K562 (cell line): ENCODE results near the gene SLC35G6. TPM values are rescaled to one million over a fixed set of nuclear protein-coding genes. Genes with fewer than 3 reads are reported as not detected.

Experiments used
- CCAR2 ChIP-seq: fragments of 200-400 bp; formaldehyde crosslinking; IDR thresholded peaks from 2 replicates; pipeline ENCODE4 v1.6.1; 2017; ENCODE audit warnings: mild to moderate bottlenecking, low read depth, low read length
- EGR1 ChIP-seq: fragments of 450-650 bp; conservative IDR thresholded peaks from 2 replicates; pipeline ENCODE4 v1.6.1; 2017; ENCODE audit warnings: mild to moderate bottlenecking
- POLR2H ChIP-seq: IDR thresholded peaks from 2 replicates; pipeline ENCODE4 v1.6.1; 2016; ENCODE audit warnings: missing genetic modification characterization, low read depth, mild to moderate bottlenecking, control low read depth, missing compliant biosample characterization, moderate library complexity
- PTRF ChIP-seq: fragments of 450-650 bp; IDR thresholded peaks from 2 replicates; pipeline ENCODE4 v1.6.1; 2016; ENCODE audit warnings: mild to moderate bottlenecking, missing genetic modification characterization, missing compliant biosample characterization
- SMAD4 ChIP-seq: fragments of 250-450 bp; sonication (Bioruptor Pico); conservative IDR thresholded peaks from 2 replicates; pipeline ENCODE4 v1.8.0; 2021; ENCODE audit warnings: inconsistent platforms, mild to moderate bottlenecking, moderate library complexity
- ZKSCAN8 ChIP-seq: fragments of 200-800 bp; sonication (Bioruptor generic); IDR thresholded peaks from 2 replicates; pipeline ENCODE4 v1.6.1; 2016; ENCODE audit warnings: missing genetic modification characterization, missing compliant biosample characterization
- ZNF224 ChIP-seq: sonication (generic); formaldehyde crosslinking; IDR thresholded peaks from 2 replicates; pipeline ENCODE4 v1.8.0; 2022; ENCODE audit warnings: mild to moderate bottlenecking, missing genetic modification reagents
- polyA plus RNA-seq, 8 experiments: library from polyadenylated mRNA; depleted of rRNA in 4 of 8; stranded (reverse) in 5 of 8; unstranded in 3 of 8; fragments of >200 nt; fragmentation: Nextera tagmentation in 2 of 8; fragmentation: Illumina TruSeq in 1 of 8; extraction: Ambion mirVana in 2 of 8; extraction: Trizol in 1 of 8; gene quantifications; 2 replicates each; pipeline versions ENCODE4 v1.2.1 to v1.2.3, GENCODE V29; 2011 to 2014; ENCODE audit warnings: inconsistent platforms in 1 of 8, missing spikeins in 1 of 8
- total RNA-seq, 7 experiments: library from RNA; depleted of rRNA in 6 of 7; stranded (reverse); fragments of >200 nt in 6 of 7; fragmentation: Illumina TruSeq in 2 of 7; extraction: Trizol in 2 of 7; gene quantifications; 2 replicates each; pipeline versions ENCODE4 v1.2.1 to v1.2.3, GENCODE V29; 2011 to 2021; ENCODE audit warnings: low replicate concordance in 1 of 7
- TF ChIP-seq, protein P1 (sequence below), 2 experiments: fragments of 450-650 bp; formaldehyde crosslinking in 1 of 2; IDR thresholded peaks; 2 replicates each; pipeline versions ENCODE4 v1.4.0 to v1.6.1; 2014 to 2020; ENCODE audit warnings: mild to moderate bottlenecking in 2 of 2, borderline replicate concordance in 1 of 2, low read depth in 1 of 2
- TF ChIP-seq, protein P2 (sequence below): IDR thresholded peaks from 2 replicates; pipeline ENCODE4 v1.6.1; 2014; ENCODE audit warnings: antibody characterized with exemption
- TF ChIP-seq, protein P3 (sequence below): fragments of 450-650 bp; formaldehyde crosslinking; IDR thresholded peaks from 2 replicates; pipeline ENCODE4 v1.4.0; 2022; ENCODE audit warnings: missing genetic modification characterization
- TF ChIP-seq, protein P4 (sequence below): sonication (generic); formaldehyde crosslinking; IDR thresholded peaks from 2 replicates; pipeline ENCODE4 v1.8.0; 2022; ENCODE audit warnings: mild to moderate bottlenecking, missing genetic modification reagents
- TF ChIP-seq, protein P5 (sequence below): fragments of 250-450 bp; sonication (Bioruptor Pico); IDR thresholded peaks from 2 replicates; pipeline ENCODE4 v1.5.0; 2022; ENCODE audit warnings: mild to moderate bottlenecking
- TF ChIP-seq, protein P6 (sequence below): fragments of 250-450 bp; sonication (Bioruptor Pico); IDR thresholded peaks from 2 replicates; pipeline ENCODE4 v1.4.0; 2020; ENCODE audit warnings: mild to moderate bottlenecking, moderate library complexity

Gene SLC35G6
- total and polyA plus RNA-seq, 9 of the 15 experiments (the other 6 are each of a cell fraction or from before 2014, with no cell fraction given), result not detected

DNA sequence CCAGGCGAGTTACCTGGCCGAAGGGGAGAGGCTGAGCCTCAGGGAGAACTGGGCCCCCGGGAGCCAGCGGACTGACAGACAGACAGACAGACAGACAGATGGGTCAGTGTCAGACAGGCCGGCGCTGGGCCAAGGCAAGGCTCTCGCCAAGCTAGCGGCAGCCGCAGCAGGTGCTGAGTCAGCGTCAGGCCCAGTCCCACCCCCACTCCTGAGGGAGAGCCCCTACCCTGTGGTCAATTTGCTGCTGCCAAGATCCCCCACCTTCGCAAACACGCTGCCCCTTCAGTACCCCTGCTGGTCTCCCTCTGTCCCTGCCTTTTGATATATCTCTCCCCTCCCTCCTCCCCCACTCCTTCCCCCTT lies 40.4 kb upstream of the SLC35G6 start (continued):
- TF ChIP-seq, protein P1, sequence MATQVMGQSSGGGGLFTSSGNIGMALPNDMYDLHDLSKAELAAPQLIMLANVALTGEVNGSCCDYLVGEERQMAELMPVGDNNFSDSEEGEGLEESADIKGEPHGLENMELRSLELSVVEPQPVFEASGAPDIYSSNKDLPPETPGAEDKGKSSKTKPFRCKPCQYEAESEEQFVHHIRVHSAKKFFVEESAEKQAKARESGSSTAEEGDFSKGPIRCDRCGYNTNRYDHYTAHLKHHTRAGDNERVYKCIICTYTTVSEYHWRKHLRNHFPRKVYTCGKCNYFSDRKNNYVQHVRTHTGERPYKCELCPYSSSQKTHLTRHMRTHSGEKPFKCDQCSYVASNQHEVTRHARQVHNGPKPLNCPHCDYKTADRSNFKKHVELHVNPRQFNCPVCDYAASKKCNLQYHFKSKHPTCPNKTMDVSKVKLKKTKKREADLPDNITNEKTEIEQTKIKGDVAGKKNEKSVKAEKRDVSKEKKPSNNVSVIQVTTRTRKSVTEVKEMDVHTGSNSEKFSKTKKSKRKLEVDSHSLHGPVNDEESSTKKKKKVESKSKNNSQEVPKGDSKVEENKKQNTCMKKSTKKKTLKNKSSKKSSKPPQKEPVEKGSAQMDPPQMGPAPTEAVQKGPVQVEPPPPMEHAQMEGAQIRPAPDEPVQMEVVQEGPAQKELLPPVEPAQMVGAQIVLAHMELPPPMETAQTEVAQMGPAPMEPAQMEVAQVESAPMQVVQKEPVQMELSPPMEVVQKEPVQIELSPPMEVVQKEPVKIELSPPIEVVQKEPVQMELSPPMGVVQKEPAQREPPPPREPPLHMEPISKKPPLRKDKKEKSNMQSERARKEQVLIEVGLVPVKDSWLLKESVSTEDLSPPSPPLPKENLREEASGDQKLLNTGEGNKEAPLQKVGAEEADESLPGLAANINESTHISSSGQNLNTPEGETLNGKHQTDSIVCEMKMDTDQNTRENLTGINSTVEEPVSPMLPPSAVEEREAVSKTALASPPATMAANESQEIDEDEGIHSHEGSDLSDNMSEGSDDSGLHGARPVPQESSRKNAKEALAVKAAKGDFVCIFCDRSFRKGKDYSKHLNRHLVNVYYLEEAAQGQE (IDR thresholded peaks at IDR 0.05; ENCODE audit: borderline replicate concordance), result no peak
- TF ChIP-seq, protein P1 (CRISPR knock-in tag; IDR thresholded peaks at IDR 0.05; ENCODE audit: low read depth), result no peak
- TF ChIP-seq POLR2H (no peak), ZKSCAN8 (CRISPR knock-in tag) (no peak), EGR1 (no peak), SMAD4 (CRISPR knock-in tag) (peak; percentile 67; the same call in 1 of the 2 replicates), ZNF224 (CRISPR knock-in tag) (no peak), CCAR2 (no peak), PTRF (tag) (no peak)
- TF ChIP-seq, protein P2, sequence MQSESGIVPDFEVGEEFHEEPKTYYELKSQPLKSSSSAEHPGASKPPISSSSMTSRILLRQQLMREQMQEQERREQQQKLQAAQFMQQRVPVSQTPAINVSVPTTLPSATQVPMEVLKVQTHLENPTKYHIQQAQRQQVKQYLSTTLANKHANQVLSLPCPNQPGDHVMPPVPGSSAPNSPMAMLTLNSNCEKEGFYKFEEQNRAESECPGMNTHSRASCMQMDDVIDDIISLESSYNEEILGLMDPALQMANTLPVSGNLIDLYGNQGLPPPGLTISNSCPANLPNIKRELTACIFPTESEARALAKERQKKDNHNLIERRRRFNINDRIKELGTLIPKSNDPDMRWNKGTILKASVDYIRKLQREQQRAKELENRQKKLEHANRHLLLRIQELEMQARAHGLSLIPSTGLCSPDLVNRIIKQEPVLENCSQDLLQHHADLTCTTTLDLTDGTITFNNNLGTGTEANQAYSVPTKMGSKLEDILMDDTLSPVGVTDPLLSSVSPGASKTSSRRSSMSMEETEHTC, result no peak
- TF ChIP-seq, protein P3, sequence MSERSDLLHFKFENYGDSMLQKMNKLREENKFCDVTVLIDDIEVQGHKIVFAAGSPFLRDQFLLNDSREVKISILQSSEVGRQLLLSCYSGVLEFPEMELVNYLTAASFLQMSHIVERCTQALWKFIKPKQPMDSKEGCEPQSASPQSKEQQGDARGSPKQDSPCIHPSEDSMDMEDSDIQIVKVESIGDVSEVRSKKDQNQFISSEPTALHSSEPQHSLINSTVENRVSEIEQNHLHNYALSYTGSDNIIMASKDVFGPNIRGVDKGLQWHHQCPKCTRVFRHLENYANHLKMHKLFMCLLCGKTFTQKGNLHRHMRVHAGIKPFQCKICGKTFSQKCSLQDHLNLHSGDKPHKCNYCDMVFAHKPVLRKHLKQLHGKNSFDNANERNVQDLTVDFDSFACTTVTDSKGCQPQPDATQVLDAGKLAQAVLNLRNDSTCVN (CRISPR knock-in tag), result no peak
- TF ChIP-seq, protein P4, sequence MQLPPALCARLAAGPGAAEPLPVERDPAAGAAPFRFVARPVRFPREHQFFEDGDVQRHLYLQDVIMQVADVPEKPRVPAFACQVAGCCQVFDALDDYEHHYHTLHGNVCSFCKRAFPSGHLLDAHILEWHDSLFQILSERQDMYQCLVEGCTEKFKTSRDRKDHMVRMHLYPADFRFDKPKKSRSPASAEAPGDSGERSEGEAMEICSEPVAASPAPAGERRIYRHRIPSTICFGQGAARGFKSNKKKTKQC (CRISPR knock-in tag), result 0 out of 2 replicates have a peak, but pooled peaks have one; percentile 41
- TF ChIP-seq, protein P5, sequence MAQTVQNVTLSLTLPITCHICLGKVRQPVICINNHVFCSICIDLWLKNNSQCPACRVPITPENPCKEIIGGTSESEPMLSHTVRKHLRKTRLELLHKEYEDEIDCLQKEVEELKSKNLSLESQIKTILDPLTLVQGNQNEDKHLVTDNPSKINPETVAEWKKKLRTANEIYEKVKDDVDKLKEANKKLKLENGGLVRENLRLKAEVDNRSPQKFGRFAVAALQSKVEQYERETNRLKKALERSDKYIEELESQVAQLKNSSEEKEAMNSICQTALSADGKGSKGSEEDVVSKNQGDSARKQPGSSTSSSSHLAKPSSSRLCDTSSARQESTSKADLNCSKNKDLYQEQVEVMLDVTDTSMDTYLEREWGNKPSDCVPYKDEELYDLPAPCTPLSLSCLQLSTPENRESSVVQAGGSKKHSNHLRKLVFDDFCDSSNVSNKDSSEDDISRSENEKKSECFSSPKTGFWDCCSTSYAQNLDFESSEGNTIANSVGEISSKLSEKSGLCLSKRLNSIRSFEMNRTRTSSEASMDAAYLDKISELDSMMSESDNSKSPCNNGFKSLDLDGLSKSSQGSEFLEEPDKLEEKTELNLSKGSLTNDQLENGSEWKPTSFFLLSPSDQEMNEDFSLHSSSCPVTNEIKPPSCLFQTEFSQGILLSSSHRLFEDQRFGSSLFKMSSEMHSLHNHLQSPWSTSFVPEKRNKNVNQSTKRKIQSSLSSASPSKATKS (CRISPR knock-in tag), result no peak
- TF ChIP-seq, protein P6, sequence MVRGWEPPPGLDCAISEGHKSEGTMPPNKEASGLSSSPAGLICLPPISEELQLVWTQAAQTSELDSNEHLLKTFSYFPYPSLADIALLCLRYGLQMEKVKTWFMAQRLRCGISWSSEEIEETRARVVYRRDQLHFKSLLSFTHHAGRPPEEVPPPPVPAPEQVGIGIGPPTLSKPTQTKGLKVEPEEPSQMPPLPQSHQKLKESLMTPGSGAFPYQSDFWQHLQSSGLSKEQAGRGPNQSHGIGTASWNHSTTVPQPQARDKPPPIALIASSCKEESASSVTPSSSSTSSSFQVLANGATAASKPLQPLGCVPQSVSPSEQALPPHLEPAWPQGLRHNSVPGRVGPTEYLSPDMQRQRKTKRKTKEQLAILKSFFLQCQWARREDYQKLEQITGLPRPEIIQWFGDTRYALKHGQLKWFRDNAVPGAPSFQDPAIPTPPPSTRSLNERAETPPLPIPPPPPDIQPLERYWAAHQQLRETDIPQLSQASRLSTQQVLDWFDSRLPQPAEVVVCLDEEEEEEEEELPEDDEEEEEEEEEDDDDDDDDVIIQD (CRISPR knock-in tag), result no peak
